Keratinocyte (primary cell): ENCODE results near the gene RWDD1.

Source experiments
- EZH2 ChIP-seq: IDR thresholded peaks from one replicate; pipeline ENCODE4 v1.6.1; 2012; ENCODE audit warnings: inconsistent platforms, mild to moderate bottlenecking, low read length, moderate library complexity
- TF ChIP-seq, protein P1 (sequence below), 3 experiments: IDR thresholded peaks in 1 of 3; conservative IDR thresholded peaks in 1 of 3; optimal IDR thresholded peaks in 1 of 3; 2 replicates in 2 of 3; 3 replicates in 1 of 3; pipeline versions ENCODE3 to v1.5.1; 2011; ENCODE audit warnings: low read length in 3 of 3, mild to moderate bottlenecking in 3 of 3, moderate library complexity in 2 of 3, control low read depth in 1 of 3, inconsistent platforms in 1 of 3; ENCODE audit not compliant: insufficient read depth in 2 of 3; ENCODE audit errors: extremely low read depth in 1 of 3

DNA sequence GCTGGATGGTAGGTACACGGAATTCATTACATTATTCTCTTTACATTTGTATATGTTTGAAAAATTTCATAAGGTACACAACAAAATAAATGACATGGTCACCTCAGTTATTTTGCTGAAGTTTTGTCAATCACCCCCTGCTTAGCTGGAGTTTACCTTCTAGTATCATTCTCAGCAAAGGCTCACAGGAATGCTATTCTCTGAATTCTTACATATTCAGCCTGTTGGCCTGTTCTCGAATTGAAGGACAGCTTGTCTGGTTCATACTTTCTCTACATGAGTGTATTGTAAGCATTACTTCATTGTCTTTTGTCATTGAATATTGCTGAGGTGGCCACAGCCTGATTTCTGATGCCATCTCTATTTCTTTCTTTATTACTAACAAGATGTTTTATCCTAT, 47.1 kb upstream of the RWDD1 start:
- TF ChIP-seq, protein P1, sequence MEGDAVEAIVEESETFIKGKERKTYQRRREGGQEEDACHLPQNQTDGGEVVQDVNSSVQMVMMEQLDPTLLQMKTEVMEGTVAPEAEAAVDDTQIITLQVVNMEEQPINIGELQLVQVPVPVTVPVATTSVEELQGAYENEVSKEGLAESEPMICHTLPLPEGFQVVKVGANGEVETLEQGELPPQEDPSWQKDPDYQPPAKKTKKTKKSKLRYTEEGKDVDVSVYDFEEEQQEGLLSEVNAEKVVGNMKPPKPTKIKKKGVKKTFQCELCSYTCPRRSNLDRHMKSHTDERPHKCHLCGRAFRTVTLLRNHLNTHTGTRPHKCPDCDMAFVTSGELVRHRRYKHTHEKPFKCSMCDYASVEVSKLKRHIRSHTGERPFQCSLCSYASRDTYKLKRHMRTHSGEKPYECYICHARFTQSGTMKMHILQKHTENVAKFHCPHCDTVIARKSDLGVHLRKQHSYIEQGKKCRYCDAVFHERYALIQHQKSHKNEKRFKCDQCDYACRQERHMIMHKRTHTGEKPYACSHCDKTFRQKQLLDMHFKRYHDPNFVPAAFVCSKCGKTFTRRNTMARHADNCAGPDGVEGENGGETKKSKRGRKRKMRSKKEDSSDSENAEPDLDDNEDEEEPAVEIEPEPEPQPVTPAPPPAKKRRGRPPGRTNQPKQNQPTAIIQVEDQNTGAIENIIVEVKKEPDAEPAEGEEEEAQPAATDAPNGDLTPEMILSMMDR (optimal IDR thresholded peaks at IDR 0.05 in 1 of 3, IDR thresholded peaks at IDR 0.05 in 1 of 3, conservative IDR thresholded peaks at IDR 0.05 in 1 of 3; ENCODE audit: extremely low read depth in 1 of 3, insufficient read depth in 2 of 3, low read length in 3 of 3): no peak
- no peak for TF ChIP-seq EZH2
